ENCODE data around the gene MRGPRG. TPM values are rescaled to one million over a fixed set of nuclear protein-coding genes. Genes with fewer than 3 reads are reported as not detected.

Gene MRGPRG
- total RNA-seq, 1 experiment from 2014 or later: not detected

GRCh38 chr11:3219281-3219892 lies 774 bp upstream of the MRGPRG start:
- CTCF ChIA-PET: no interaction called here
- no peaks in the 10 kb centered on the region for H3K9me3 ChIP-seq (ENCODE audit: insufficient read depth, low read depth)
- H3K4me1 ChIP-seq (replicated peaks; ENCODE audit: insufficient read depth): no peaks in the 10 kb centered on the region
- no TSS peak for BruUV-seq (replicated peaks)
- H3K4me2 ChIP-seq: no peak overlapping the region
- no peaks in the 10 kb centered on the region for H3K36me3 ChIP-seq (ENCODE audit: low read depth)
- DNase-seq: no peak
- peaks cover 30% of the 10 kb centered on the region for H3K27me3 ChIP-seq (ENCODE audit: insufficient read depth, low read depth)
- TF ChIP-seq EZH2 (IDR thresholded peaks at IDR 0.05; ENCODE audit: low read depth) (no peak), CTCF (conservative IDR thresholded peaks at IDR 0.05) (no peak)
- H2AFZ ChIP-seq: no peak overlapping the region
- H3K4me3 ChIP-seq: no peak overlapping the region
- intact Hi-C loops (cut with micrococcal nuclease; ENCODE audit: unreplicated experiment): loop anchor here (5.0 kb wide), 3 partner anchors 127 to 687 kb away; no protein-coding TSS in a partner anchor
- no peaks in the 10 kb centered on the region for H4K20me1 ChIP-seq (ENCODE audit: insufficient read depth)
- POLR2A ChIA-PET (ENCODE audit: unreplicated experiment): no interaction called here
- no peak overlapping the region for H3K27ac ChIP-seq
- no peaks in the 10 kb centered on the region for H3F3A ChIP-seq (ENCODE audit: insufficient read depth, low read depth)
- H3K79me2 ChIP-seq (ENCODE audit: low read depth): no peaks in the 10 kb centered on the region
- H3K9me2 ChIP-seq (ENCODE audit: insufficient read depth): no peaks in the 10 kb centered on the region

- BruUV-seq (replicated peaks): no TSS peak
- CTCF ChIA-PET: interaction anchor here (0.5 kb wide), 1 partner anchor 123 kb away, joined by 4 read pairs; no protein-coding TSS in a partner anchor
- Histone ChIP-seq H3K9me2 (ENCODE audit: insufficient read depth) (no peaks in the 10 kb centered on the region), H3K4me2 (no peak overlapping the region), H3F3A (ENCODE audit: insufficient read depth, low read depth) (no peaks in the 10 kb centered on the region), H3K36me3 (ENCODE audit: low read depth) (no peaks in the 10 kb centered on the region), H4K20me1 (ENCODE audit: insufficient read depth) (no peaks in the 10 kb centered on the region), H3K27me3 (ENCODE audit: insufficient read depth, low read depth) (peaks cover 19% of the 10 kb centered on the region), H3K27ac (no peak overlapping the region), H3K9me3 (ENCODE audit: insufficient read depth, low read depth) (no peaks in the 10 kb centered on the region), H3K4me3 (no peak overlapping the region), H2AFZ (no peak overlapping the region), H3K79me2 (ENCODE audit: low read depth) (no peaks in the 10 kb centered on the region), H3K4me1 (replicated peaks; ENCODE audit: insufficient read depth) (no peaks in the 10 kb centered on the region)
- no peak for DNase-seq
- POLR2A ChIA-PET (ENCODE audit: unreplicated experiment): no interaction called here
- intact Hi-C loops (cut with micrococcal nuclease; ENCODE audit: unreplicated experiment): loop anchor here (1.0 to 5.0 kb wide), 4 partner anchors 126 to 686 kb away; no protein-coding TSS in a partner anchor
- TF ChIP-seq CTCF (conservative IDR thresholded peaks at IDR 0.05): no peak
- no peak for TF ChIP-seq EZH2 (IDR thresholded peaks at IDR 0.05; ENCODE audit: low read depth)
Observed at GRCh38 chr11:3217818-3218482, 663 bp downstream of the MRGPRG start.

- POLR2A ChIA-PET (ENCODE audit: unreplicated experiment): no interaction called here
- intact Hi-C loops (cut with micrococcal nuclease; ENCODE audit: unreplicated experiment): loop anchor here (5.0 kb wide), 3 partner anchors 124 to 684 kb away; no protein-coding TSS in a partner anchor
- no peak overlapping the region for H3K4me2 ChIP-seq
- no peaks in the 10 kb centered on the region for H3K9me3 ChIP-seq (ENCODE audit: insufficient read depth, low read depth)
- H3K79me2 ChIP-seq (ENCODE audit: low read depth): no peaks in the 10 kb centered on the region
- H3K36me3 ChIP-seq (ENCODE audit: low read depth): no peaks in the 10 kb centered on the region
- no peaks in the 10 kb centered on the region for H3K4me1 ChIP-seq (replicated peaks; ENCODE audit: insufficient read depth)
- H3K4me3 ChIP-seq: no peak overlapping the region
- peaks cover 18% of the 10 kb centered on the region for H3K27me3 ChIP-seq (ENCODE audit: insufficient read depth, low read depth)
- BruUV-seq (replicated peaks): no TSS peak
- TF ChIP-seq CTCF (conservative IDR thresholded peaks at IDR 0.05) (no peak), EZH2 (IDR thresholded peaks at IDR 0.05; ENCODE audit: low read depth) (no peak)
- CTCF ChIA-PET: no interaction called here
- H3K27ac ChIP-seq: no peak overlapping the region
- no peaks in the 10 kb centered on the region for H3F3A ChIP-seq (ENCODE audit: insufficient read depth, low read depth)
- no peak overlapping the region for H2AFZ ChIP-seq
- no peak for DNase-seq
- H3K9me2 ChIP-seq (ENCODE audit: insufficient read depth): no peaks in the 10 kb centered on the region
- no peaks in the 10 kb centered on the region for H4K20me1 ChIP-seq (ENCODE audit: insufficient read depth)
Observed at GRCh38 chr11:3216027-3216525, 2.5 kb downstream of the MRGPRG start.

Data from PC-9 (cell line).